Colonic mucosa (tissue), 4 donors: ENCODE measurements around the gene CLSTN1. TPM values are rescaled to one million over a fixed set of nuclear protein-coding genes. Genes with fewer than 3 reads are reported as not detected.

Experiments used
- DNase-seq: peaks from one replicate; pipeline ENCODE4 v3.0.0-alpha.2; 2020
- H3K27ac ChIP-seq: fragments of 200-600 bp; one replicate; pipeline ENCODE4 v1.8.0; 2021
- H3K27me3 ChIP-seq: fragments of 200-600 bp; one replicate; pipeline ENCODE4 v1.8.0; 2021
- H3K36me3 ChIP-seq: fragments of 200-600 bp; one replicate; pipeline ENCODE4 v1.8.0; 2021
- H3K4me1 ChIP-seq: fragments of 200-600 bp; one replicate; pipeline ENCODE4 v1.8.0; 2021; ENCODE audit warnings: mild to moderate bottlenecking
- H3K4me3 ChIP-seq: fragments of 200-600 bp; one replicate; pipeline ENCODE4 v1.8.0; 2021
- H3K9ac ChIP-seq, 2 donors: one replicate each; pipeline ENCODE4 v1.7.0; 2013; ENCODE audit warnings: control low read depth in 2 of 2, low read depth in 2 of 2, low read length in 2 of 2
- H3K9me3 ChIP-seq: fragments of 200-600 bp; one replicate; pipeline ENCODE4 v1.8.0; 2021
- CTCF ChIP-seq: fragments of 200-600 bp; IDR thresholded peaks from one replicate; pipeline ENCODE4 v1.8.0; 2022; ENCODE audit warnings: antibody characterized with exemption, mild to moderate bottlenecking
- intact Hi-C: fragments of 100-400 bp; cut with DNase I; formaldehyde crosslinking; loops from one replicate; pipeline ENCODE4 v1.14.1; 2022
- total RNA-seq, 2 donors: library from RNA; stranded (reverse); fragmentation: NEBNext Ultra II Directional in 1 of 2; extraction: Animal tissue kit (Norgen Biotek cat#: 25700) in 1 of 2; gene quantifications; one replicate each; pipeline ENCODE4 v1.2.1, GENCODE V29; 2021
- donor health status: healthy.
- donor health status: DM: no; HTN: no; CAD: no.
- donor health status: DM: no; HTN: no; CAD: no.

CLSTN1 gene
- total RNA-seq, 2 donors from 2014 or later = 215 to 226 TPM

- TF ChIP-seq CTCF = no peak
- Histone ChIP-seq H3K4me3 (no peak overlapping the region), H3K27ac (no peak overlapping the region), H3K4me1 (no peaks in the 10 kb centered on the region), H3K9ac (no peak overlapping the region), H3K27me3 (no peaks in the 10 kb centered on the region), H3K36me3 (peaks cover 19% of the 10 kb centered on the region), H3K9me3 (no peaks in the 10 kb centered on the region)
- intact Hi-C loops = no loop called here
- DNase-seq = no peak
Measured at GRCh38 chr1:9726905-9727595, 96.7 kb downstream of the CLSTN1 start.

GRCh38 chr1:9726406-9726805, 97.4 kb downstream of the CLSTN1 start:
- no peak for DNase-seq
- Histone ChIP-seq H3K9ac (no peak overlapping the region), H3K4me1 (no peaks in the 10 kb centered on the region), H3K9me3 (no peaks in the 10 kb centered on the region), H3K27ac (no peak overlapping the region), H3K4me3 (no peak overlapping the region), H3K27me3 (no peaks in the 10 kb centered on the region), H3K36me3 (peaks cover 15% of the 10 kb centered on the region)
- no peak for TF ChIP-seq CTCF
- intact Hi-C loops = no loop called here

- Histone ChIP-seq H3K36me3 (peaks cover 5% of the 10 kb centered on the region), H3K4me1 (no peaks in the 10 kb centered on the region), H3K9me3 (no peaks in the 10 kb centered on the region), H3K9ac (no peak overlapping the region), H3K27ac (no peak overlapping the region), H3K27me3 (no peaks in the 10 kb centered on the region), H3K4me3 (no peak overlapping the region)
- intact Hi-C loops = loop anchor here (5.0 kb wide), 2 partner anchors 98 to 142 kb away; no protein-coding TSS in a partner anchor
- DNase-seq = peak; percentile 65
- TF ChIP-seq CTCF = peak; percentile 85
Measured at GRCh38 chr1:9724706-9725476, 98.9 kb downstream of the CLSTN1 start.

- Histone ChIP-seq H3K27ac (no peak overlapping the region), H3K9ac (no peak overlapping the region), H3K4me1 (no peaks in the 10 kb centered on the region), H3K9me3 (no peaks in the 10 kb centered on the region), H3K27me3 (no peaks in the 10 kb centered on the region), H3K36me3 (no peaks in the 10 kb centered on the region), H3K4me3 (no peak overlapping the region)
- intact Hi-C loops = loop anchor here (5.0 kb wide), 2 partner anchors 97 to 143 kb away; no protein-coding TSS in a partner anchor
- no peak for DNase-seq
- no peak for TF ChIP-seq CTCF
Measured at GRCh38 chr1:9723926-9724325, 99.8 kb downstream of the CLSTN1 start.

- no peak for TF ChIP-seq CTCF
- H3K4me3 ChIP-seq = no peak overlapping the region
- DNase-seq = no peak
- no peak overlapping the region for H3K27ac ChIP-seq
- H3K9me3 ChIP-seq = no peaks in the 10 kb centered on the region
- no peaks in the 10 kb centered on the region for H3K27me3 ChIP-seq
- no peak overlapping the region for H3K9ac ChIP-seq
- intact Hi-C loops = loop anchor here (5.0 kb wide), 2 partner anchors 96 to 144 kb away; no protein-coding TSS in a partner anchor
- no peaks in the 10 kb centered on the region for H3K4me1 ChIP-seq
- no peaks in the 10 kb centered on the region for H3K36me3 ChIP-seq
Measured at GRCh38 chr1:9723068-9723805, 100.5 kb downstream of the CLSTN1 start.
